Measurements from ENCODE around the gene TBC1D1.

The TBC1D1 gene

GRCh38 chr4:38166082-38166481 lies 275.2 kb downstream of the TBC1D1 start:
- DNase-seq (ENCODE audit: low read depth) = no peak
- no peak overlapping the region for H3K4me3 ChIP-seq (ENCODE audit: low read length)
- no peak for TF ChIP-seq CTCF (conservative IDR thresholded peaks at IDR 0.05; ENCODE audit: low read length)

- no peak for TF ChIP-seq CTCF (conservative IDR thresholded peaks at IDR 0.05; ENCODE audit: low read length)
- H3K4me3 ChIP-seq (ENCODE audit: low read length) = no peak overlapping the region
- no peak for DNase-seq (ENCODE audit: low read depth)
Measured at GRCh38 chr4:38166768-38167167, 275.9 kb downstream of the TBC1D1 start.

- TF ChIP-seq CTCF (conservative IDR thresholded peaks at IDR 0.05; ENCODE audit: low read length) = no peak
- DNase-seq (ENCODE audit: low read depth) = no peak
Measured at GRCh38 chr4:38167973-38168372, 277.1 kb downstream of the TBC1D1 start.

GRCh38 chr4:38169524-38169923 lies 278.6 kb downstream of the TBC1D1 start:
- DNase-seq (ENCODE audit: low read depth) = no peak
- TF ChIP-seq CTCF (conservative IDR thresholded peaks at IDR 0.05; ENCODE audit: low read length) = no peak
- no peak overlapping the region for H3K4me3 ChIP-seq (ENCODE audit: low read length)

More at GRCh38 chr4:38167973-38168372, 277.1 kb downstream of the TBC1D1 start:
- H3K4me3 ChIP-seq (ENCODE audit: low read length) = no peak overlapping the region

GRCh38 chr4:38170338-38171169 lies 279.7 kb downstream of the TBC1D1 start:
- peak; percentile 59 for DNase-seq (ENCODE audit: low read depth)
- TF ChIP-seq CTCF (conservative IDR thresholded peaks at IDR 0.05; ENCODE audit: low read length) = no peak
- H3K4me3 ChIP-seq (ENCODE audit: low read length) = no peak overlapping the region

GRCh38 chr4:38172078-38172477 lies 281.2 kb downstream of the TBC1D1 start:
- no peak overlapping the region for H3K4me3 ChIP-seq (ENCODE audit: low read length)
- no peak for DNase-seq (ENCODE audit: low read depth)
- TF ChIP-seq CTCF (conservative IDR thresholded peaks at IDR 0.05; ENCODE audit: low read length) = no peak

- no peak overlapping the region for H3K4me3 ChIP-seq (ENCODE audit: low read length)
- DNase-seq (ENCODE audit: low read depth) = no peak
- TF ChIP-seq CTCF (conservative IDR thresholded peaks at IDR 0.05; ENCODE audit: low read length) = no peak
Measured at GRCh38 chr4:38173935-38174518, 283.1 kb downstream of the TBC1D1 start.

Measured in AG10803 (cell line).